ENCODE measurements around the gene SLC34A2. TPM values are rescaled to one million over a fixed set of nuclear protein-coding genes. Genes with fewer than 3 reads are reported as not detected.

SLC34A2 gene
- total and polyA plus RNA-seq, 2 experiments from 2014 or later, result 0.73 to 0.80 TPM

- TF ChIP-seq ETS1 (IDR thresholded peaks at IDR 0.05) (no peak), CREB1 (CRISPR knock-in tag; IDR thresholded peaks at IDR 0.05; ENCODE audit: low read depth) (no peak), POLR2AphosphoS5 (IDR thresholded peaks at IDR 0.05; ENCODE audit: low read depth) (no peak), EZH2 (IDR thresholded peaks at IDR 0.05; ENCODE audit: low read depth, unreplicated experiment) (no peak), ZNF114 (CRISPR knock-in tag; IDR thresholded peaks at IDR 0.05) (no peak), NANOG (IDR thresholded peaks at IDR 0.05; ENCODE audit: borderline replicate concordance) (no peak), ZNF331 (CRISPR knock-in tag; IDR thresholded peaks at IDR 0.05; ENCODE audit: low read depth) (no peak), ZNF462 (CRISPR knock-in tag; IDR thresholded peaks at IDR 0.05) (no peak)
Observed at GRCh38 chr4:25723409-25723808, 67.8 kb downstream of the SLC34A2 start (continued).

- H3K27ac ChIP-seq (ENCODE audit: low read depth), result no peak overlapping the region
- no peaks in the 10 kb centered on the region for H3K27me3 ChIP-seq (ENCODE audit: insufficient read depth)
- no peaks in the 10 kb centered on the region; the same call in 1 of the 2 replicates for H3K36me3 ChIP-seq (ENCODE audit: insufficient read depth)
- H3K9me2 ChIP-seq (ENCODE audit: insufficient read depth), result peaks cover 7% of the 10 kb centered on the region; the same call in 1 of the 2 replicates
- H3K36me3 Mint-ChIP-seq (ENCODE audit: low read depth), result no peaks in the 10 kb centered on the region
- H3K9me3 Mint-ChIP-seq, result peaks cover 3% of the 10 kb centered on the region; the same call in 2 of the 3 replicates
- no peaks in the 10 kb centered on the region for H4K20me1 ChIP-seq (replicated peaks; ENCODE audit: insufficient read depth)
- H3K4me3 ChIP-seq, result no peak overlapping the region
- ATAC-seq (no peak), DNase-seq (ENCODE audit: low spot score) (no peak)
- H2AFZ ChIP-seq, result no peak overlapping the region
- H3K4me3 Mint-ChIP-seq, result no peak overlapping the region
- H3K79me2 ChIP-seq (replicated peaks; ENCODE audit: insufficient read depth), result no peaks in the 10 kb centered on the region
- H3K27ac Mint-ChIP-seq, result no peak overlapping the region
- TF ChIP-seq STAT1 (IDR thresholded peaks at IDR 0.05; ENCODE audit: unreplicated experiment) (no peak), EZH2phosphoT487 (IDR thresholded peaks at IDR 0.05; ENCODE audit: unreplicated experiment) (no peak), CREB1 (CRISPR knock-in tag; IDR thresholded peaks at IDR 0.05; ENCODE audit: low read depth) (no peak), REST (IDR thresholded peaks at IDR 0.05; ENCODE audit: unreplicated experiment) (no peak), CTCF (conservative IDR thresholded peaks at IDR 0.05; ENCODE audit: low read depth in 2 of 2) (no peak), JUNB (IDR thresholded peaks at IDR 0.05; ENCODE audit: unreplicated experiment) (no peak), POLR2AphosphoS5 (IDR thresholded peaks at IDR 0.05; ENCODE audit: low read depth) (no peak)
- no peak overlapping the region for H3K4me2 ChIP-seq
- H3K4me1 ChIP-seq (ENCODE audit: insufficient read depth), result no peaks in the 10 kb centered on the region
- peaks cover 9% of the 10 kb centered on the region for H3K27me3 Mint-ChIP-seq (ENCODE audit: insufficient read depth, low read depth, poor library complexity)
- H3F3A ChIP-seq (replicated peaks; ENCODE audit: low read depth), result no peaks in the 10 kb centered on the region
- H3K4me1 Mint-ChIP-seq, result no peaks in the 10 kb centered on the region
Observed at GRCh38 chr4:25725870-25726269, 70.2 kb downstream of the SLC34A2 start.

Data from GM23338 (cell line).